NCI-H1048 (cell line): ENCODE measurements around the gene NR0B1.

Experiments
- DNase-seq: peaks from one replicate; lab custom pipeline; 2025; lab: John Stamatoyannopoulos, UW

NR0B1 gene

GRCh38 chrX:30270639-30271038 is 38.6 kb downstream of the NR0B1 start:
- DNase-seq: no peak

- no peak for DNase-seq
Measured at GRCh38 chrX:30262763-30263162, 46.4 kb downstream of the NR0B1 start.

GRCh38 chrX:30261012-30261411 is 48.2 kb downstream of the NR0B1 start:
- DNase-seq: no peak

GRCh38 chrX:30259927-30260326 is 49.3 kb downstream of the NR0B1 start:
- DNase-seq: no peak
